CD4-positive, alpha-beta T cell treated with Interleukin-17A for 4 hours (primary cell): ENCODE measurements around the gene GALNT9.

Experiments used
- DNase-seq: peaks from one replicate; pipeline ENCODE4 v3.0.0-alpha.2; 2020; ENCODE audit warnings: mixed read lengths

The GALNT9 gene

GRCh38 chr12:132194556-132194955 lies 134.8 kb downstream of the GALNT9 start:
- no peak for DNase-seq

GRCh38 chr12:132194056-132194455 lies 135.3 kb downstream of the GALNT9 start:
- peak; percentile 22 for DNase-seq

GRCh38 chr12:132191715-132192553 lies 137.5 kb downstream of the GALNT9 start:
- DNase-seq = no peak

GRCh38 chr12:132190834-132191500 lies 138.4 kb downstream of the GALNT9 start:
- DNase-seq = no peak

GRCh38 chr12:132190012-132190755 lies 139.2 kb downstream of the GALNT9 start:
- DNase-seq = no peak

- DNase-seq = peak; percentile 98
Observed at GRCh38 chr12:132189378-132190011, 139.9 kb downstream of the GALNT9 start.

GRCh38 chr12:132188916-132189325 lies 140.5 kb downstream of the GALNT9 start:
- DNase-seq = peak; percentile 20

- no peak for DNase-seq
Observed at GRCh38 chr12:132188451-132188901, 140.9 kb downstream of the GALNT9 start.

- DNase-seq = no peak
Observed at GRCh38 chr12:132187646-132188450, 141.5 kb downstream of the GALNT9 start.

GRCh38 chr12:132186857-132187620 lies 142.3 kb downstream of the GALNT9 start:
- peak; percentile 33 for DNase-seq

GRCh38 chr12:132186208-132186856 lies 143.1 kb downstream of the GALNT9 start:
- DNase-seq = no peak

GRCh38 chr12:132185705-132186104 lies 143.7 kb downstream of the GALNT9 start:
- peak; percentile 58 for DNase-seq

GRCh38 chr12:132182711-132183365 lies 146.6 kb downstream of the GALNT9 start:
- DNase-seq = no peak

- DNase-seq = no peak
Observed at GRCh38 chr12:132182206-132182710, 147.1 kb downstream of the GALNT9 start.

GRCh38 chr12:132181570-132182200 lies 147.7 kb downstream of the GALNT9 start:
- DNase-seq = no peak

GRCh38 chr12:132180648-132181546 lies 148.5 kb downstream of the GALNT9 start:
- DNase-seq = no peak

GRCh38 chr12:132179431-132180362 lies 149.7 kb downstream of the GALNT9 start:
- DNase-seq = no peak
